Neural cell (in vitro differentiated cells): Measurements from ENCODE around the gene SUGCT. TPM values are rescaled to one million over a fixed set of nuclear protein-coding genes. Genes with fewer than 3 reads are reported as not detected.

Source experiments
- H2AFZ ChIP-seq: fragments of 200-600, 300-800 bp; sonication (generic), shearing (Covaris generic); 2 replicates; pipeline ENCODE4 v1.6.0; 2014; ENCODE audit warnings: low read depth, mild to moderate bottlenecking, antibody characterized with exemption, low read length, moderate library complexity
- H3F3A ChIP-seq: fragments of 200-600 bp; shearing (Covaris generic); 2 replicates; pipeline ENCODE4 v1.6.1; 2016; ENCODE audit warnings: mild to moderate bottlenecking, moderate library complexity, mixed read lengths, antibody characterized with exemption, low read length; ENCODE audit not compliant: insufficient read depth, poor library complexity, severe bottlenecking
- H3K27ac ChIP-seq: fragments of 200-600, 300-800 bp; sonication (generic), shearing (Covaris generic); 2 replicates; pipeline ENCODE4 v1.5.1; 2014; ENCODE audit warnings: mild to moderate bottlenecking, low read length, moderate library complexity
- H3K27me3 ChIP-seq: fragments of 300-800, 200-600 bp; sonication (generic), shearing (Covaris generic); 2 replicates; pipeline ENCODE4 v1.6.0; 2014; ENCODE audit warnings: mild to moderate bottlenecking, low read depth, low read length, moderate library complexity; ENCODE audit not compliant: insufficient read depth
- H3K36me3 ChIP-seq: fragments of 300-800, 200-600 bp; sonication (generic), shearing (Covaris generic); 2 replicates; pipeline ENCODE4 v1.5.1; 2014; ENCODE audit warnings: mild to moderate bottlenecking, antibody characterized with exemption, low read length, moderate library complexity; ENCODE audit not compliant: insufficient read depth
- H3K4me2 ChIP-seq: fragments of 300-800, 200-600 bp; sonication (generic), shearing (Covaris generic); 2 replicates; pipeline ENCODE4 v1.6.0; 2014; ENCODE audit warnings: mild to moderate bottlenecking, low read length
- H3K4me3 ChIP-seq: fragments of 300-800, 200-600 bp; sonication (generic), shearing (Covaris generic); 2 replicates; pipeline ENCODE4 v1.5.1; 2014; ENCODE audit warnings: mild to moderate bottlenecking, low read length, moderate library complexity
- H3K79me2 ChIP-seq: fragments of 200-600 bp; shearing (Covaris generic); replicated peaks from 2 replicates; pipeline ENCODE4 v1.6.0; 2014; ENCODE audit warnings: mild to moderate bottlenecking, low read length, moderate library complexity; ENCODE audit not compliant: insufficient read depth
- H3K9ac ChIP-seq: fragments of 300-800, 200-600 bp; sonication (generic), shearing (Covaris generic); 2 replicates; pipeline ENCODE4 v1.6.1; 2016; ENCODE audit warnings: mild to moderate bottlenecking, low read length, mixed read lengths
- H3K9me2 ChIP-seq: fragments of 200-600 bp; shearing (Covaris generic); 2 replicates; pipeline ENCODE4 v1.6.1; 2016; ENCODE audit warnings: mild to moderate bottlenecking, low read length, mixed read lengths; ENCODE audit not compliant: insufficient read depth
- H3K9me3 ChIP-seq: fragments of 200-600, 300-800 bp; sonication (generic), shearing (Covaris generic); 2 replicates; pipeline ENCODE4 v1.6.1; 2016; ENCODE audit warnings: mild to moderate bottlenecking, mixed run types, low read length, moderate library complexity, mixed read lengths
- H4K20me1 ChIP-seq: fragments of 200-600 bp; shearing (Covaris generic); 2 replicates; pipeline ENCODE4 v1.6.1; 2016; ENCODE audit warnings: mild to moderate bottlenecking, mixed run types; ENCODE audit not compliant: insufficient read depth
- EP300 ChIP-seq: fragments of 450-650 bp; conservative IDR thresholded peaks from 2 replicates; pipeline ENCODE4 v1.6.1; 2014; ENCODE audit warnings: antibody characterized with exemption, mild to moderate bottlenecking, moderate library complexity; ENCODE audit not compliant: poor library complexity, severe bottlenecking
- EZH2 ChIP-seq: fragments of 200-600, 300-800 bp; shearing (Covaris generic), sonication (generic); IDR thresholded peaks from 2 replicates; pipeline ENCODE4 v1.6.1; 2014; ENCODE audit warnings: antibody characterized with exemption, low read length, borderline replicate concordance, mild to moderate bottlenecking; ENCODE audit not compliant: insufficient read depth, poor library complexity, severe bottlenecking
- MXI1 ChIP-seq: fragments of 450-650 bp; conservative IDR thresholded peaks from 2 replicates; pipeline ENCODE4 v1.6.1; 2014; ENCODE audit warnings: antibody characterized with exemption, mild to moderate bottlenecking; ENCODE audit not compliant: poor library complexity, severe bottlenecking
- POLR2AphosphoS5 ChIP-seq: IDR thresholded peaks from 2 replicates; pipeline ENCODE4 v1.6.1; 2012
- RAD21 ChIP-seq: fragments of 450-650 bp; conservative IDR thresholded peaks from 2 replicates; pipeline ENCODE4 v1.6.1; 2014; ENCODE audit warnings: antibody characterized with exemption, mild to moderate bottlenecking, moderate library complexity
- REST ChIP-seq: IDR thresholded peaks from 2 replicates; pipeline ENCODE4 v1.6.1; 2012; ENCODE audit warnings: borderline replicate concordance
- SMC3 ChIP-seq: fragments of 450-650 bp; conservative IDR thresholded peaks from 2 replicates; pipeline ENCODE4 v1.6.1; 2014; ENCODE audit warnings: antibody characterized with exemption, mild to moderate bottlenecking, moderate library complexity; ENCODE audit not compliant: poor library complexity
- TAF1 ChIP-seq: IDR thresholded peaks from 2 replicates; pipeline ENCODE4 v1.6.1; 2012; ENCODE audit warnings: low read depth
- polyA plus RNA-seq: library from polyadenylated mRNA; depleted of rRNA; stranded (reverse); fragments of >200 nt; gene quantifications from 2 replicates; pipeline ENCODE4 v1.2.3, GENCODE V29; 2014
- TF ChIP-seq, protein P1 (sequence below): fragments of 450-650 bp; IDR thresholded peaks from 2 replicates; pipeline ENCODE4 v1.5.1; 2014; ENCODE audit warnings: antibody characterized with exemption, mild to moderate bottlenecking, moderate library complexity; ENCODE audit not compliant: poor library complexity, severe bottlenecking

The SUGCT gene
- polyA plus RNA-seq, 1 donor from 2014 or later = not detected

DNA sequence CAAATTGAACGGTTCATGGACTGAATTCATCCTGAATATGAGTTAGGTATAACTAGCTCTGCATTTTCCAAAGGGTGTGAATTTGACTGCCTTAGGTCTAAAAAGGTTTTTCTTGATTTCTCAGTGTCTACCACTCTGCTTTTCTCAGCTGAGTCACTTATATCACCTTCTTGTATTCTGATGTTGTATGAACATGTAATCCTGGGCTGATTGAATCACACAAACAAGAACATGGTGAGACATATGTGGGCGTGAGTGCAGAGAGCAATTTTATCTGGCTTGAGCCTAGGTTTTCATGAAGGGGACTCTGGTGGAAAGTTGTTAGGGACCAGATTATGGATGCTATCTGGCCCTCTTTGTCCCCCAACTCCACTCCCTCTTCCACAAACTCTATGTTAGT lies 239.8 kb downstream of the SUGCT start:
- H4K20me1 ChIP-seq = no peaks in the 10 kb centered on the region
- no peaks in the 10 kb centered on the region for H3K36me3 ChIP-seq
- no peaks in the 10 kb centered on the region for H3K27me3 ChIP-seq
- H3K9ac ChIP-seq = no peak overlapping the region
- H3K27ac ChIP-seq = no peak overlapping the region
- peaks cover 7% of the 10 kb centered on the region for H3K9me3 ChIP-seq
- H3K9me2 ChIP-seq = no peaks in the 10 kb centered on the region
- H3F3A ChIP-seq = no peaks in the 10 kb centered on the region
- TF ChIP-seq REST (no peak), TAF1 (no peak), EP300 (no peak), EZH2 (no peak), POLR2AphosphoS5 (no peak), MXI1 (no peak), RAD21 (no peak), SMC3 (no peak)
- TF ChIP-seq, protein P1, sequence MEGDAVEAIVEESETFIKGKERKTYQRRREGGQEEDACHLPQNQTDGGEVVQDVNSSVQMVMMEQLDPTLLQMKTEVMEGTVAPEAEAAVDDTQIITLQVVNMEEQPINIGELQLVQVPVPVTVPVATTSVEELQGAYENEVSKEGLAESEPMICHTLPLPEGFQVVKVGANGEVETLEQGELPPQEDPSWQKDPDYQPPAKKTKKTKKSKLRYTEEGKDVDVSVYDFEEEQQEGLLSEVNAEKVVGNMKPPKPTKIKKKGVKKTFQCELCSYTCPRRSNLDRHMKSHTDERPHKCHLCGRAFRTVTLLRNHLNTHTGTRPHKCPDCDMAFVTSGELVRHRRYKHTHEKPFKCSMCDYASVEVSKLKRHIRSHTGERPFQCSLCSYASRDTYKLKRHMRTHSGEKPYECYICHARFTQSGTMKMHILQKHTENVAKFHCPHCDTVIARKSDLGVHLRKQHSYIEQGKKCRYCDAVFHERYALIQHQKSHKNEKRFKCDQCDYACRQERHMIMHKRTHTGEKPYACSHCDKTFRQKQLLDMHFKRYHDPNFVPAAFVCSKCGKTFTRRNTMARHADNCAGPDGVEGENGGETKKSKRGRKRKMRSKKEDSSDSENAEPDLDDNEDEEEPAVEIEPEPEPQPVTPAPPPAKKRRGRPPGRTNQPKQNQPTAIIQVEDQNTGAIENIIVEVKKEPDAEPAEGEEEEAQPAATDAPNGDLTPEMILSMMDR = no peak
- H3K4me3 ChIP-seq = no peak overlapping the region
- H3K79me2 ChIP-seq = no peaks in the 10 kb centered on the region
- no peak overlapping the region for H3K4me2 ChIP-seq
- no peak overlapping the region for H2AFZ ChIP-seq

DNA sequence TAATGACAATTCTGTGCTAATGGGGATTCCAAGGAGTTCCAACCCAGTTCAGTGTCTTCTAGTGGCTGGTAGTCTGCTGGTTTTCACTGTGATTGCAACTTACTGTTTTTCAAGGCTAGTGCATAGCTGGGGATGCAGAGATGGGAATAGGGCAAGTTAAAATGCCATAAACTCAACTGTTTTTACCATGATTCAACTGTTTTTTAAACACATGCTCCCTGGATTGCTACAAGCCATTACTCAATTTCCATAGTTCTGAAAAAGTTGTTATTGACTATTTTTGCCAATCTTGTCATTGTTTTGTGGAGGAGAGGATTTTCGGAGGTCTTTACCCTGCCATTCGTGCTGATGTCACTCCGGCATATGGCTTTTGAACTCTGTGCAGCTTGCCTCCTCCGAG lies 245.3 kb downstream of the SUGCT start:
- Histone ChIP-seq H2AFZ (no peak overlapping the region), H4K20me1 (no peaks in the 10 kb centered on the region), H3K4me2 (no peak overlapping the region), H3K9ac (no peak overlapping the region), H3K4me3 (no peak overlapping the region), H3F3A (no peaks in the 10 kb centered on the region), H3K9me2 (no peaks in the 10 kb centered on the region), H3K36me3 (no peaks in the 10 kb centered on the region), H3K9me3 (peaks cover 10% of the 10 kb centered on the region), H3K27me3 (no peaks in the 10 kb centered on the region), H3K27ac (no peak overlapping the region), H3K79me2 (no peaks in the 10 kb centered on the region)
- no peak for TF ChIP-seq TAF1
- no peak for TF ChIP-seq RAD21
- no peak for TF ChIP-seq EZH2
- TF ChIP-seq REST = no peak
- TF ChIP-seq EP300 = no peak
- TF ChIP-seq SMC3 = no peak
- no peak for TF ChIP-seq MXI1
- no peak for TF ChIP-seq POLR2AphosphoS5
- TF ChIP-seq, protein P1 = no peak
